SK-N-SH (cell line): Measurements from ENCODE around the gene GUCA1A.

Experiments
- FOXM1 ChIP-seq: IDR thresholded peaks from 2 replicates; pipeline ENCODE4 v1.4.0; 2012; ENCODE audit warnings: low read depth, mild to moderate bottlenecking
- GABPA ChIP-seq: IDR thresholded peaks from 2 replicates; pipeline ENCODE4 v1.4.0; 2012; ENCODE audit warnings: low read depth, mild to moderate bottlenecking
- RAD21 ChIP-seq: IDR thresholded peaks from 2 replicates; pipeline ENCODE4 v1.6.1; 2012; ENCODE audit warnings: mild to moderate bottlenecking, low read length
- TAF1 ChIP-seq: IDR thresholded peaks from 2 replicates; pipeline ENCODE4 v1.6.1; 2012; ENCODE audit warnings: low read depth, mild to moderate bottlenecking, low read length, moderate library complexity, borderline replicate concordance
- TF ChIP-seq, protein P1 (sequence below): fragments of 200-600 bp; sonication (generic); IDR thresholded peaks from 2 replicates; pipeline ENCODE4 v1.6.1; 2017; ENCODE audit warnings: antibody characterized with exemption, mild to moderate bottlenecking, moderate library complexity

DNA sequence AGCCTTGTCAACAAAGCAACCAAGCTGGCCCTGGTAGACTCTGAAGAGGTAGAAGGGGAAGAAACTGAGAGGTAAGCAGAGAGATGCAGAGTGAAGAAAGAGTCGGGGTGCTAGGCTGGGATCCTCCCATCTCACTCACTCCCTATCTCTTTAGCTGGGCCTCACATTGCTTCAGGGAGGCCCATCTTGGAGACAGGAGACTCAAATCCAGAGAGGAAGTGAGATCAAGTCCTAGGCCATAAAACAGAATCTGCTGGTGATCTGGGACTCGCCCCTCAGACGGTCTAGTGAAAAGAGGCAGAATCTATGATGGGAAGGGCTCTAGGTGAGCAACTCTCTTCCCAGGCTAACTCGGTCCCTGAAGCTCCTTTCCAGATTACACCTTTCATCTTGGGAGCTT is 22.3 kb downstream of the GUCA1A start:
- TF ChIP-seq RAD21 = no peak
- TF ChIP-seq, protein P1, sequence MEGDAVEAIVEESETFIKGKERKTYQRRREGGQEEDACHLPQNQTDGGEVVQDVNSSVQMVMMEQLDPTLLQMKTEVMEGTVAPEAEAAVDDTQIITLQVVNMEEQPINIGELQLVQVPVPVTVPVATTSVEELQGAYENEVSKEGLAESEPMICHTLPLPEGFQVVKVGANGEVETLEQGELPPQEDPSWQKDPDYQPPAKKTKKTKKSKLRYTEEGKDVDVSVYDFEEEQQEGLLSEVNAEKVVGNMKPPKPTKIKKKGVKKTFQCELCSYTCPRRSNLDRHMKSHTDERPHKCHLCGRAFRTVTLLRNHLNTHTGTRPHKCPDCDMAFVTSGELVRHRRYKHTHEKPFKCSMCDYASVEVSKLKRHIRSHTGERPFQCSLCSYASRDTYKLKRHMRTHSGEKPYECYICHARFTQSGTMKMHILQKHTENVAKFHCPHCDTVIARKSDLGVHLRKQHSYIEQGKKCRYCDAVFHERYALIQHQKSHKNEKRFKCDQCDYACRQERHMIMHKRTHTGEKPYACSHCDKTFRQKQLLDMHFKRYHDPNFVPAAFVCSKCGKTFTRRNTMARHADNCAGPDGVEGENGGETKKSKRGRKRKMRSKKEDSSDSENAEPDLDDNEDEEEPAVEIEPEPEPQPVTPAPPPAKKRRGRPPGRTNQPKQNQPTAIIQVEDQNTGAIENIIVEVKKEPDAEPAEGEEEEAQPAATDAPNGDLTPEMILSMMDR = no peak
- no peak for TF ChIP-seq GABPA
- no peak for TF ChIP-seq TAF1
- no peak for TF ChIP-seq FOXM1
